ENCODE results near the gene SH2B3. TPM values are rescaled to one million over a fixed set of nuclear protein-coding genes. Genes with fewer than 3 reads are reported as not detected.

SH2B3 gene
- total and polyA plus RNA-seq, 9 of the 15 experiments (the other 6 are each of a cell fraction or from before 2014, with no cell fraction given), result 10.8 to 75.3 (median 37.4) TPM

DNA sequence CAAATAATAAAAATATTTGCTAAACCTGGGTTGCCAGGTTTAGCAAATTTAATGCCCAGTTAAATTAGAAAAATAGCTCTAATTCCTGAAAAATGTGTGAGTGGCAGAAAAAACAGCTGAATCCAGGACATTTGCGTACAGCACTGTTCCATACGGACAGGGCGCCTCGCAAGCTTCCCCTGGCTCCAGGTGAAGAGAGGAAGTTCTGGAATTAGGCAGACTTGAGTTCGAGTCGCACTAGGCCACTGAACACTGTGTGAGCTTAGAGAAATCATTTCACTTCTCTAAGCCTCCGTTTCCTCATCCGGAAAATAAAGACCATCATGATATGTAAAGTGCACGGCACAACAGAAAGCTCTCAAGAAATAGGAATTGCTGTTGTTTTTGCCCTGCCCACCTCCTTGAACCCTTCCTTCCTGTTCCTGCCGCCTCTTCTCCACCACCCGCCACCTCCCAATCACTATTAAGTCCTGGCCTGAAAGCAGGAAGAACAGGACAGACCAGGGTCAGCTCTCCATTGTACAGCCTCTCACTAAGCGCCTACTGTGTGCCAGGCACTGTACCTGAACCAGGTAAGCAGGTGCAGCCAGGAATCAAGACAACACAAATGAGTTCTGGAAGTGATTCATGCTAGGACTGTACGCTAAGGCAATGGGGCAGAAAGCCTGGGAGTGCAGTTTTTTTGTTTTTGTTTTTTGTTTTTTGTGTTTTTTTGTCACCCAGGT is 36.1 kb upstream of the SH2B3 start:
- FAIRE-seq (no peak), ATAC-seq (peak; percentile 14), DNase-seq (ENCODE audit: extremely low read depth in 1 of 4, low spot score in 3 of 4) (peak in 1 of 4 experiments; percentile 28)
- Histone ChIP-seq H2AFZ (ENCODE audit: low read depth, low read length) (peak overlapping the region; percentile 96), H4K20me1 (replicated peaks; ENCODE audit: control insufficient read depth, insufficient read depth, low read length) (no peaks in the 10 kb centered on the region), H3K36me3 (ENCODE audit: control insufficient read depth, insufficient read depth, low read length) (peaks cover 18% of the 10 kb centered on the region; the same call in 1 of the 3 replicates), H3K9ac (ENCODE audit: insufficient read depth in 1 of 2, low read depth in 2 of 2, low read length in 2 of 2) (peak overlapping the region; percentile 67 to 93; a peak in 3 of 4 replicates), H3K4me3 (peak overlapping the region; percentile 64), H3K27me3 (ENCODE audit: control insufficient read depth in 2 of 2, insufficient read depth in 2 of 2, low read length in 2 of 2) (no peaks in the 10 kb centered on the region; a peak in 1 of 5 replicates), H3K4me1 (replicated peaks in 1 of 2; ENCODE audit: control insufficient read depth in 2 of 2, insufficient read depth in 2 of 2, low read length in 2 of 2) (peaks cover 14 to 24% of the 10 kb centered on the region in 2 experiments), H3K9me1 (ENCODE audit: control insufficient read depth, insufficient read depth, low read length) (no peaks in the 10 kb centered on the region), H3K9me3 (replicated peaks; ENCODE audit: control insufficient read depth, insufficient read depth, low read depth, low read length) (no peaks in the 10 kb centered on the region), H3K79me2 (ENCODE audit: control insufficient read depth, insufficient read depth, low read length) (peaks cover 8% of the 10 kb centered on the region; the same call in 2 of the 3 replicates), H3K27ac (ENCODE audit: extremely low read depth, low read depth, low read length) (no peak overlapping the region; the same call in 1 of the 3 replicates), H3K4me2 (ENCODE audit: insufficient read depth, low read length) (peak overlapping the region; percentile 88)
- TF ChIP-seq RAD21 (CRISPR knock-in tag; conservative IDR thresholded peaks at IDR 0.05 in 1 of 2, IDR thresholded peaks at IDR 0.05 in 1 of 2) (no peak), SPI1 (IDR thresholded peaks at IDR 0.05; ENCODE audit: borderline replicate concordance, low read depth, low read length) (peak; percentile 51; the same call in 1 of the 2 replicates), TBP (optimal IDR thresholded peaks at IDR 0.05; ENCODE audit: low read depth, low read length) (peak; percentile 26), HDAC3 (IDR thresholded peaks at IDR 0.05; ENCODE audit: borderline replicate concordance, partially characterized antibody) (no peak), KDM1A (IDR thresholded peaks at IDR 0.05) (0 out of 4 replicates have a peak, but pooled peaks of 1 of the 2 experiments have one; percentile 23), ZKSCAN1 (IDR thresholded peaks at IDR 0.05; ENCODE audit: low read depth, low read length) (peak; percentile 95), POLR3A (IDR thresholded peaks at IDR 0.05; ENCODE audit: borderline replicate concordance, extremely low read depth, insufficient read depth, insufficient read length) (peak; percentile 46), ADNP (tag; IDR thresholded peaks at IDR 0.05) (0 out of 2 replicates have a peak, but pooled peaks have one; percentile 47)
- TF ChIP-seq, protein P1, sequence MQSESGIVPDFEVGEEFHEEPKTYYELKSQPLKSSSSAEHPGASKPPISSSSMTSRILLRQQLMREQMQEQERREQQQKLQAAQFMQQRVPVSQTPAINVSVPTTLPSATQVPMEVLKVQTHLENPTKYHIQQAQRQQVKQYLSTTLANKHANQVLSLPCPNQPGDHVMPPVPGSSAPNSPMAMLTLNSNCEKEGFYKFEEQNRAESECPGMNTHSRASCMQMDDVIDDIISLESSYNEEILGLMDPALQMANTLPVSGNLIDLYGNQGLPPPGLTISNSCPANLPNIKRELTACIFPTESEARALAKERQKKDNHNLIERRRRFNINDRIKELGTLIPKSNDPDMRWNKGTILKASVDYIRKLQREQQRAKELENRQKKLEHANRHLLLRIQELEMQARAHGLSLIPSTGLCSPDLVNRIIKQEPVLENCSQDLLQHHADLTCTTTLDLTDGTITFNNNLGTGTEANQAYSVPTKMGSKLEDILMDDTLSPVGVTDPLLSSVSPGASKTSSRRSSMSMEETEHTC (IDR thresholded peaks at IDR 0.05), result no peak
- TF ChIP-seq, protein P2, sequence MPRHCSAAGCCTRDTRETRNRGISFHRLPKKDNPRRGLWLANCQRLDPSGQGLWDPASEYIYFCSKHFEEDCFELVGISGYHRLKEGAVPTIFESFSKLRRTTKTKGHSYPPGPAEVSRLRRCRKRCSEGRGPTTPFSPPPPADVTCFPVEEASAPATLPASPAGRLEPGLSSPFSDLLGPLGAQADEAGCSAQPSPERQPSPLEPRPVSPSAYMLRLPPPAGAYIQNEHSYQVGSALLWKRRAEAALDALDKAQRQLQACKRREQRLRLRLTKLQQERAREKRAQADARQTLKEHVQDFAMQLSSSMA (CRISPR knock-in tag; IDR thresholded peaks at IDR 0.05), result no peak
- TF ChIP-seq, protein P3, sequence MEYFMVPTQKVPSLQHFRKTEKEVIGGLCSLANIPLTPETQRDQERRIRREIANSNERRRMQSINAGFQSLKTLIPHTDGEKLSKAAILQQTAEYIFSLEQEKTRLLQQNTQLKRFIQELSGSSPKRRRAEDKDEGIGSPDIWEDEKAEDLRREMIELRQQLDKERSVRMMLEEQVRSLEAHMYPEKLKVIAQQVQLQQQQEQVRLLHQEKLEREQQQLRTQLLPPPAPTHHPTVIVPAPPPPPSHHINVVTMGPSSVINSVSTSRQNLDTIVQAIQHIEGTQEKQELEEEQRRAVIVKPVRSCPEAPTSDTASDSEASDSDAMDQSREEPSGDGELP (CRISPR knock-in tag; IDR thresholded peaks at IDR 0.05; ENCODE audit: borderline replicate concordance), result peak; percentile 3; the same call in 1 of the 2 replicates
- TF ChIP-seq, protein P4, sequence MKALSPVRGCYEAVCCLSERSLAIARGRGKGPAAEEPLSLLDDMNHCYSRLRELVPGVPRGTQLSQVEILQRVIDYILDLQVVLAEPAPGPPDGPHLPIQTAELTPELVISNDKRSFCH (CRISPR knock-in tag; IDR thresholded peaks at IDR 0.05), result no peak
- TF ChIP-seq, protein P4 (tag; IDR thresholded peaks at IDR 0.05), result 0 out of 2 replicates have a peak, but pooled peaks have one; percentile 16
- intact Hi-C loops (cut with micrococcal nuclease) (no loop called here), in situ Hi-C loops (cut with MboI) (no loop called here)
- TSS peak; percentile 92 for BruUV-seq (replicated peaks)
- ChIA-PET CTCF (ENCODE audit: low intra/inter-chr PET ratio) (no interaction called here), POLR2A (interaction anchor here (0.6 to 1.8 kb wide), 4 partner anchors 10 to 344 kb away, joined by 3 to 9 read pairs (median 4); no protein-coding TSS in a partner anchor)
- 35% methylated on average over 13 of the region's 13 CpGs for WGBS (ENCODE audit: insufficient coverage, low coverage, missing lambda C conversion rate)
